HT1080 (cell line): ENCODE results near the gene RNASE8. TPM values are rescaled to one million over a fixed set of nuclear protein-coding genes. Genes with fewer than 3 reads are reported as not detected.
A peak's percentile ranks its signal among the peaks of the same experiment; 100 is the strongest.

Experiments used
- DNase-seq: peaks from one replicate; pipeline ENCODE4 v3.0.0-alpha.2; 2015; ENCODE audit warnings: low read depth
- total RNA-seq: library from RNA; depleted of rRNA; stranded (reverse); fragments of >200 nt; shearing (Covaris generic); gene quantifications from 2 replicates; pipeline ENCODE4 v1.2.3, GENCODE V29; 2014

RNASE8 gene
- total RNA-seq, 1 experiment from 2014 or later, result not detected

DNA sequence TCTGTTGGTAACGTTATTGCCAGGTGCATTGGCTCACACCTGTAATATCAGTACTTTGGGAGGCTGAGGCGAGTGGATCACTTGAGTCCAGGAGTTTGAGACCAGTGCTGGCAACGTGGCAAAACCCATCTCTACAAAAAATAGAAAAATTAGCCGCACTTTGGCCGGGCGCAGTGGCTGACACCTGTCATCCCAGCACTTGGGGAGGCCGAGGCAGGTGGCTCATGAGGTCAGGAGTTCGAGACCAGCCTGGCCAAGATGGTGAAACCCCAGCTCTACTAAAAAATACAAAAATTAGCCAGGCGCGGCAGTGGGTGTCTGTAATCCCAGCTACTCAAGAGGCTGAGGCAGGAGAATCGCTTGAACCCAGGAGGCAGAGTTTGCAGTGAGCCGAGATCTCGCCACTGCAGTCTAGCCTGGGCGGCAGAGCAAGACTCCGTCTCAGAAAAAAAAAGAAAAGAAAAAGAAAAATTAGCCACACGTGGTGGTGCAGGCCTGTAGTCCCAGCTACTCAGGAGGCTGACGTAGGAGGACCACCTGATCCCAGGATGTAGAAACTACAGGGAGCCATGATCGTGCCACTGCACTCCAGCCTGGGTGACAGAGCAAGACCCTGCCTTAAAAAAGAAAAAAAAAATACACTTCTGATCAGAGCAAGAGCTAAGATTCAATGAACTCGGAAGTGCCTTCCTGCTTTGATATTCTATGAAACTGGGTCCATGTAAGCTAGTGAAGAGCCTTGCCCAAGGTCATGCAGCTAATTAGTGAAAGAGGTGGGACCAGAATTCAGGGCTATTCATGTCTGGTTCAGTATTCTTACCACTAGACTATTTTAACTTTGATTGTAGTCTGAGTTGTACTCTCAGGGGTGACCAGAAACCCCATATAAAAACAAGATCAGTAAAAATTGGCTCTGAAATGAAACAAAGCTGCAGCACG is 4.2 kb upstream of the RNASE8 start:
- DNase-seq, result no peak

GRCh38 chr14:21054123-21054767 is 3.4 kb upstream of the RNASE8 start:
- DNase-seq, result no peak

DNA sequence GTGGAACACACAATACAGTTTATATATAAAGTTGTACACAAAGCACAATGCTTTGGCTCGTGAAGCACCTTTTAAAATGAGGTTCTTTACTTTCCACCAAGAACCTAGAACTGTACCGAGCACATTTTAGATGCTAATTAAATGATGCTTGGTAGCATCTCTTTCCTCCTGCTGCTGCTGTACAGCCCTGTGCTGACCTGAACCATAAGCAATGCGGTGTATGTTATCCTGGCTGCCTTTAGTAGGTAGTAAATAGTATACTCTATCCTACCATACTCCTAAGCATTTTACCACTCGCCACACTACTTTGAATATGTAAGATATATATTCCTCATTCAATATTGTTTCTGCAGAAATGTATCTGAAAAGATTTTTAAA is 2.9 kb upstream of the RNASE8 start:
- no peak for DNase-seq

DNA sequence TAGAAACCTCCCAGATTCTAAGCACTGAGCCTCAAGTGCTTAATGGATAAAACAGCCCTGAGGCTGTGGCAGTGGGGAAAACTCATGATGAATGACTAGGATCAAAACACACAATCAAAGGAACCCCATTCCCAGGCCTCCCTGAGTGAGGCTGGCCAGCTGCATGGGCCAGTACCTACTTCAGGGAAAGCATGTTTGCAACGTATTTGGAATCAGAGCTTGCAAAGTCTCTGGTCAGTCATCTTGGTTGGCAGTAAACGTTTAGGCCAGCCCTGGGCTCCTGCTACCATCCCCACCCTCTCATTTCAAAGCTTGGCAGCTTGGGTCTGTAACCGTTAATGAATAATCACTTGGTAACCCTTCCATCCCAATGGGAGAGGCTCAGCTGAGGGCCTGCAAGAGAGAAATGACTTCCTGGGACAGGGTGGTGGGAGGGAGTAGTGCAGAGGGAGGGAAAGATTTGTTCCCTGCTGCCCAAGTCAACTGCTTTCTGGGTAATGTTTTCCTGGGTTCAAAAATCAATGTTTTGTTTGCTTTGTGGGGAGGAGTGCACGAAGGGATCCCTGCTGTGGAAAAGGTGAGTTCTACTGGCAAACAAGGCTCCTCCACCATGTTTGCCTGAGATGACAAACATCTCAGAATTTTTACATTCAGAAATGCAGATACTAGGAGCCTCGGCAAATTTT is 2.0 kb upstream of the RNASE8 start:
- DNase-seq, result no peak

DNA sequence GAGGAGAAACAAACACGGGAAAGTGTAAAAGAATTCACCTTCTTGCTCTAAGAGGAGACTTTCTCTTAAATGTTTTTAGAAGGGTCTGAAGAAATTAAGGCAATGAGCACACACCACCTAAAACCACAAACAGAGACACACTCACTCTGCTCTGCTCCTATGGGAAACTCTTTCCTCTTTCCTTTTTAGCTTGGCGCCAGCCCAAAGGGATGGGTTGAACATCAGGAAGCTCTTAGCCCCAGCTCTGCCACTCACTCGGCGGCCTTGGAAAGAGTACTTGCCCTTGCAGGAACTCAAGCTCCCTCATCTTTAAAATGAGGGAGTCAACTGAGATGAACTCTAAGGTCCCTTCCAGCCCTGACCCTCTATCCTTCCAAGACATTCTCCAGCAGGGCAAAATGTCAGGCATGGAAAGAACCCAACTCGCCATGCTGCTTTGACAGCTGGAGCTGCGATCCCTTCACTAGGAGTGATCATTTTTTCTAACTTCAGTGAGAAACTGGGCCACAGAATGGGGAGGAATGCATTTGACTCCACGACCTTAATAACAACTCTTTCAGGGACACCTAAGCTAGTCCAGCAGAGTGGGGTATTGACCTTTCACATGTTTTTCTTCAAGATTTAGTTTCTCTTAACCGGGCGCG is 980 bp upstream of the RNASE8 start:
- DNase-seq, result peak; percentile 57

DNA sequence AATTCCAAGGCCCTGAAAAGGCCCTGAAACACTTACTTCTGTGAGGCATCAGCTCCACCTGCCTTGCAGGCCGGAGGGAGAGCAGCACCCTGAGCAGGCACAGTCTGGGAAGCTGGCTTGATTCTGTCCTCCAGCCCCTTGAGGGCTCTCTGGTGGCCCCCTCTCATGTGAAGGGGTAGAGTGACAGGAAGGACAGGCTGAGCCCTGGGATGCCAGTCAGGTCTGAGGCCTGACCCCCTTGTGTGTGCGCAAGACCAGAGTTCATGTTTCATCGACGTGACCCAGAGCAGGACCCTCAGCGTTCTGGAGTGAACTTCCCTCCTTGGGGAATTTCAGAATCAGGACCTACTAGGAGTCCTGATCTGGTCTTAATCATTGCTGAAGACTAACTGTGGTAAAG is 1.3 kb downstream of the RNASE8 start:
- DNase-seq, result no peak

DNA sequence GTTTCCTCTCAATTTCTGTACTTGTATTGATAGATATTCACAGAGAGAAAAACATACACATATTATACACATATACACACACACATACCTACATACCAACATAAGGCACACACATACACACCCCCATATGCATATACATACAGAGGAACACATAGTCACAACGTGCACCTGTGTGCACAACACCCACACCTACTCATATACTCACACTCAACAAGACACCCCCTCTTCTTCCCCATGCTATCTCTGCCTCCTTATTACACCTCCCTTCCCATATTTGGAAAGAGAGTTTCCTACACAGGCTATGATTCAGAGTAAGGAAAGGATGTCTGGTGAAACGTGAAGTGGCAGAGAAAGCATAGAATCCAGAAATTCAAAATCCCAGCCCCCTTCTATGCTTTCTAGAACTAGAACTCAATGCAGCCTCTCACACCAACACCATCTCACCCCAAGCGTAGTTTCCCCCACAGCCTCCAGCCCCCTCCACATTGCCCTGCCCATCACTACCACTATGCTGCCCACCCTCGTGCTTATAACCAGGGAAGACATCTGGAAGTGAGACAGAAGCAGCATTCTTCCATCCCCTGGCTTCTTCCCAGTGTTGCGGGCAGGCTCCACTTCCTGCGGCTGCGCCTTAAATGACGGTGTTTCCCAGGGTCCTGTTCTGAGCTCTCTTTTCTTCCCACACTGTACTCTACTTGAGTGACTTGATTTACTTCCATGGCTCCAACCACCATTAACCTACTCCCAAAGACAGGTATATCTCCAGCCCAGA is 2.4 kb downstream of the RNASE8 start:
- peak; percentile 64 for DNase-seq

GRCh38 chr14:21060614-21061346 is 3.2 kb downstream of the RNASE8 start:
- no peak for DNase-seq

GRCh38 chr14:21061347-21061668 is 3.7 kb downstream of the RNASE8 start:
- no peak for DNase-seq

DNA sequence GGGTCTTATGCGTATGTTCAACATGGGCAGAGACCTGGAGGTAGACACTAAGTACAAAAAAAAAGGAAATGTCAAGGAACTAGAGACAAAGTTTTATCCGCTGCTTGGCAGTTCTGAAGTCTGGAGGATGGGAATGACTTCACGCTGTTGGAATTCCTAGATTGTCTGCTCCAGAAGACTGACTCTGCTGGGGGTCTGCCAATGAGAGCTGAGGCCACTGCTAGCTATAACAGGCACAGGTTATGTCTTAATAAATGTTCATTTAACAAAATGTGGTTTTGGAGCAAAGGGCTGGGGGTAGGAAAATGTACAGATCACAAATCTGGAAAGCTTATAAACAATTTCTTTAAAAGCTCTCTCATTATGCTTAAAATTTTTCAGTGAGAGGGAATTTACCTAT is 5.9 kb downstream of the RNASE8 start:
- DNase-seq, result peak; percentile 79

GRCh38 chr14:21066882-21067502 is 9.4 kb downstream of the RNASE8 start:
- no peak for DNase-seq

- no peak for DNase-seq
These were observed 11.1 kb downstream of the RNASE8 start for GRCh38 chr14:21068521-21069387.

- no peak for DNase-seq
These were observed 11.9 kb downstream of the RNASE8 start for GRCh38 chr14:21069388-21070082.

- no peak for DNase-seq
These were observed 12.5 kb downstream of the RNASE8 start, which contains the start of gene ARHGEF40 for GRCh38 chr14:21070083-21070609. ARHGEF40 (plus strand) TSS chr14:21070304; CDS start chr14:21070397, 93 bp downstream.

DNA sequence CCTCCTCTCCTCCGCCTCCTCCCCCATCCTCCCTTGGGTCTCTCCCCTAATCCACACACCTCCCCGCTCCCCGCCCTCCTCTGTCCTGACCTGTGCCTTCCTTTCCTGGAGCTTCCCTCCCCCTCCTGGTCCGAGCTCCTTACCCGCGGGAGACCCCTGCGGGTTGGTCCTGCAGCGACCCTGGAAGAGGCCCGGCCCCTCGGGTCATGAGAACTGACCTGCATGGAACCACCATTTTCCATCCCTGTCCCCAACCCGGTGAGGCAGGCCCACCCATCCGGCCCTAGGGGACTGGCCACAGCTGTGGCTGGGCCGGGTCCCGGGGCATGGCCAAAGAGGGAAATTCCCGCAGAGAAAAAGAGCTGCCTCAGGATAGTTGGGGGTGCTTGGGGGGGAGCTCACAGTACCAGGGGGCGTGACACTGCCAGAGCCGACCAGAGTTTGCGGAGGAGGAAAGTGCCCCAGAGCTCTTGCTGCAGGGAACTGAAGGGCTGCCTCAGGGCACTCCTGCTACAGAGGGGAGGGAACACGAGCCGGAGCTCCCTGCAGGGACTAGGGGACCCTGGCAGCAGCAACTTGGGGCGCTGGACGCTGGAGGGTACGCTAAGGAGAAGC is 13.1 kb downstream of the RNASE8 start:
- DNase-seq, result peak; percentile 43

- peak; percentile 83 for DNase-seq
These were observed 13.8 kb downstream of the RNASE8 start for GRCh38 chr14:21071225-21072030.
